Prostate gland (tissue), 2 donors: ENCODE results near the gene MKRN2. TPM values are rescaled to one million over a fixed set of nuclear protein-coding genes. Genes with fewer than 3 reads are reported as not detected.

ENCODE experiments used
- DNase-seq: peaks from one replicate; pipeline ENCODE4 v3.0.0-alpha.2; 2019; ENCODE audit warnings: low spot score
- H3K27ac ChIP-seq, 2 donors: fragments of 200-600 bp; sonication (generic); 2 replicates each; pipeline ENCODE4 v1.5.1; 2017 to 2019
- H3K27me3 ChIP-seq: fragments of 200-600 bp; sonication (generic); replicated peaks from 2 replicates; pipeline ENCODE4 v1.5.1; 2019; ENCODE audit not compliant: insufficient read depth
- H3K36me3 ChIP-seq, 2 donors: fragments of 200-600 bp; sonication (generic); 1 replicate in 1 of 2; 2 replicates in 1 of 2; pipeline versions ENCODE4 v1.5.1 to v1.8.1; 2017 to 2019
- H3K4me1 ChIP-seq: fragments of 200-600 bp; sonication (generic); replicated peaks from 2 replicates; pipeline ENCODE4 v1.5.1; 2019
- H3K4me3 ChIP-seq, 2 donors: fragments of 200-600 bp; sonication (generic); 2 replicates each; pipeline ENCODE4 v1.5.1; 2017 to 2019
- H3K9me3 ChIP-seq: fragments of 200-600 bp; sonication (generic); 2 replicates; pipeline ENCODE4 v1.5.1; 2017
- POLR2A ChIP-seq: fragments of 450-650 bp; IDR thresholded peaks from one replicate; pipeline ENCODE4 v1.6.1; 2016; ENCODE audit warnings: antibody characterized with exemption, mild to moderate bottlenecking
- POLR2AphosphoS5 ChIP-seq: sonication (generic); formaldehyde crosslinking; IDR thresholded peaks from one replicate; pipeline ENCODE4 v1.6.1; 2017; ENCODE audit warnings: antibody characterized with exemption
- WGBS: methylation state at CpG from one replicate; pipeline ENCODE4 v1.1.5; 2018; 5-methylcytosine and 5-hydroxymethylcytosine counted together
- intact Hi-C: fragments of 100-400 bp; cut with DNase I; formaldehyde crosslinking; loops from one replicate; pipeline ENCODE4 v1.14.2; 2022
- total RNA-seq, 2 donors: library from RNA; depleted of rRNA; stranded (reverse); fragments of >200 nt; gene quantifications; one replicate each; pipeline ENCODE4 v1.1.0, GENCODE V29; 2016
- TF ChIP-seq, protein P1 (sequence below), 4 experiments: fragments of 200-600 bp in 2 of 4; fragments of 450-650 bp in 2 of 4; sonication (generic) in 2 of 4; IDR thresholded peaks; 1 replicate in 3 of 4; 2 replicates in 1 of 4; pipeline ENCODE4 v1.5.1; 2016 to 2019; ENCODE audit warnings: antibody characterized with exemption in 4 of 4, mild to moderate bottlenecking in 2 of 4, moderate library complexity in 2 of 4

The MKRN2 gene
- total RNA-seq, 2 donors from 2014 or later = 22.2 to 54.5 TPM

- TF ChIP-seq POLR2AphosphoS5 (no peak), POLR2A (no peak)
- TF ChIP-seq, protein P1, sequence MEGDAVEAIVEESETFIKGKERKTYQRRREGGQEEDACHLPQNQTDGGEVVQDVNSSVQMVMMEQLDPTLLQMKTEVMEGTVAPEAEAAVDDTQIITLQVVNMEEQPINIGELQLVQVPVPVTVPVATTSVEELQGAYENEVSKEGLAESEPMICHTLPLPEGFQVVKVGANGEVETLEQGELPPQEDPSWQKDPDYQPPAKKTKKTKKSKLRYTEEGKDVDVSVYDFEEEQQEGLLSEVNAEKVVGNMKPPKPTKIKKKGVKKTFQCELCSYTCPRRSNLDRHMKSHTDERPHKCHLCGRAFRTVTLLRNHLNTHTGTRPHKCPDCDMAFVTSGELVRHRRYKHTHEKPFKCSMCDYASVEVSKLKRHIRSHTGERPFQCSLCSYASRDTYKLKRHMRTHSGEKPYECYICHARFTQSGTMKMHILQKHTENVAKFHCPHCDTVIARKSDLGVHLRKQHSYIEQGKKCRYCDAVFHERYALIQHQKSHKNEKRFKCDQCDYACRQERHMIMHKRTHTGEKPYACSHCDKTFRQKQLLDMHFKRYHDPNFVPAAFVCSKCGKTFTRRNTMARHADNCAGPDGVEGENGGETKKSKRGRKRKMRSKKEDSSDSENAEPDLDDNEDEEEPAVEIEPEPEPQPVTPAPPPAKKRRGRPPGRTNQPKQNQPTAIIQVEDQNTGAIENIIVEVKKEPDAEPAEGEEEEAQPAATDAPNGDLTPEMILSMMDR (IDR thresholded peaks at IDR 0.05) = no peak
- H3K4me3 ChIP-seq = no peak overlapping the region
- intact Hi-C loops = no loop called here
These were observed 29.5 kb downstream of the MKRN2 start for GRCh38 chr3:12586403-12586802.

GRCh38 chr3:12588039-12589009 is 31.4 kb downstream of the MKRN2 start:
- Histone ChIP-seq H3K4me3 (no peak overlapping the region), H3K27me3 (no peaks in the 10 kb centered on the region), H3K27ac (no peak overlapping the region), H3K4me1 (no peaks in the 10 kb centered on the region), H3K36me3 (peaks cover 2 to 26% of the 10 kb centered on the region in 2 donors), H3K9me3 (no peaks in the 10 kb centered on the region)
- intact Hi-C loops = no loop called here
- DNase-seq = no peak
- TF ChIP-seq POLR2A (no peak), POLR2AphosphoS5 (no peak)
- TF ChIP-seq, protein P1 (IDR thresholded peaks at IDR 0.05) = no peak
- WGBS = 76% methylated on average over 7 of the region's 7 CpGs

More at GRCh38 chr3:12586403-12586802, 29.5 kb downstream of the MKRN2 start:
- no peaks in the 10 kb centered on the region for H3K27me3 ChIP-seq
- H3K27ac ChIP-seq = no peak overlapping the region
- H3K4me1 ChIP-seq = no peaks in the 10 kb centered on the region
- no peaks in the 10 kb centered on the region for H3K9me3 ChIP-seq
- DNase-seq = no peak
- WGBS = 90% methylated on average over 3 of the region's 3 CpGs
- peaks cover 2 to 37% of the 10 kb centered on the region in 2 donors for H3K36me3 ChIP-seq

DNA sequence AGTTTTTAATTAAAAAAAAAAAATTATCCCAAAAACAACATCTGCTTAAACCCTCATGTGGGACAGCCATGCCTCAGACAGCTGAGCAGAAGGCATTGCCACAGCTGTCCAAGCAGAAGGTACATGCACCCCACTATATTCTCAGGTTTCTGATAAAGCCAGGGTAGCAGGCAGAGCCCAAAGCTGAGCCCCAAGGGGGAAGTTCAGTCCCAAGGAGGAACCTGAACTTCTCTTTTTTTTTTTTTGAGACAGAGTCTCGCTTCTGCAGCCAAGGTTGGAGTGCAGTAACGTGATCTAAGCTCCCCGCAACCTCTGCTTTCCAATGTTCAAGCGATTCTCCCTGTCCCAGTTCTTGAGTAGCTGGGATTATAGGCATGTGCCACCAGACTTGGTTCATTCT is 33.2 kb downstream of the MKRN2 start:
- TF ChIP-seq, protein P1 (IDR thresholded peaks at IDR 0.05) = no peak
- TF ChIP-seq POLR2A (no peak), POLR2AphosphoS5 (no peak)
- 91% methylated on average over 4 of the region's 4 CpGs for WGBS
- Histone ChIP-seq H3K27me3 (no peaks in the 10 kb centered on the region), H3K4me3 (no peak overlapping the region), H3K9me3 (no peaks in the 10 kb centered on the region), H3K4me1 (no peaks in the 10 kb centered on the region), H3K36me3 (peaks cover 2 to 26% of the 10 kb centered on the region in 2 donors), H3K27ac (no peak overlapping the region)
- DNase-seq = no peak
- intact Hi-C loops = no loop called here

GRCh38 chr3:12591456-12591855 is 34.6 kb downstream of the MKRN2 start:
- Histone ChIP-seq H3K4me1 (no peaks in the 10 kb centered on the region), H3K36me3 (peaks cover 2 to 26% of the 10 kb centered on the region in 2 donors), H3K4me3 (no peak overlapping the region), H3K27ac (no peak overlapping the region), H3K27me3 (no peaks in the 10 kb centered on the region), H3K9me3 (no peaks in the 10 kb centered on the region)
- intact Hi-C loops = no loop called here
- 95% methylated on average over 6 of the region's 6 CpGs for WGBS
- no peak for DNase-seq
- TF ChIP-seq, protein P1 (IDR thresholded peaks at IDR 0.05) = no peak
- TF ChIP-seq POLR2A (no peak), POLR2AphosphoS5 (no peak)
